ENCODE results near the gene NANS. TPM values are rescaled to one million over a fixed set of nuclear protein-coding genes. Genes with fewer than 3 reads are reported as not detected.
A peak's percentile ranks its signal among the peaks of the same experiment; 100 is the strongest.

Gene NANS
- total RNA-seq, 1 experiment from 2014 or later = 40.4 TPM

DNA sequence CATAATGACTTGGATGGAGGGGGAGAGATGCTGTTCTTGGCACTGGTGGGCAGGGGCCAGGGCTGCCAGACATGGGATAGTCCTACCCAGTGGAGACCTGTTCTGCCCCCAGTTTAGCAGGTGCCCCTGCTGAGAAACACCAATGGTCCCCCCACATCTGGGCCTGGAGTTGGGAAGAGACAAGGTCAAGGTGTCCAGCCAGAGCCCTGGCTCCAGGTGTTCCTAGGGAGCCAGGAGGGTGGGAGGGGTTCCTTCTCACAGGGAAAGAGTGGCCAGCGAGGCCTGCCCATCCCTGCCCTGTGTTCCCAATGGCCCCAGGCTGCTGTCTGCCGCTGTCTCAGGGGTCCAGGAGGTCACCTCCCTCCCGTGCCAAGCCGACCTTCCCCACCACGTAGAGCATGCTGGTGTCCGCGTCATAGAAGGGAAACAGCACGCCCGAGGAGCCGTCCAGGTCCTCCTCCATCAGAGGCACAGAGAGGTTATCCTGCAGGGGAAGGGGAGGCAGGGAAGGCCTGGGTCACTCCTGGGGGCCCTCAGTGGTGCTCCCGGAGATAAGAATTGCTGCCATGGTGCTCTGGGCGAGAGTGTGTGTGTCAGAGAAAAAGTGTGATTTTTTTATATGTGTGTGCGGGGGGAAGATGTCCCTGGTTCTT is 74.2 kb downstream of the NANS start:
- Histone ChIP-seq H3T11ph (ENCODE audit: low read length) (no peak overlapping the region), H3K23me2 (ENCODE audit: insufficient read length, low read depth, low read length, poor library complexity, severe bottlenecking) (no peaks in the 10 kb centered on the region)

More for the DNA sequence above, 74.2 kb downstream of the NANS start:
- Histone ChIP-seq H3K4me1 (ENCODE audit: insufficient read depth, low read length) (no peaks in the 10 kb centered on the region), H4K91ac (ENCODE audit: insufficient read length, low read depth, low read length) (no peak overlapping the region), H2BK120ac (ENCODE audit: low read depth, low read length, poor library complexity, severe bottlenecking) (no peak overlapping the region), H3K27ac (ENCODE audit: insufficient read length, low read depth, low read length) (no peak overlapping the region), H3K56ac (ENCODE audit: insufficient read length, low read depth, low read length) (no peak overlapping the region), H3K4ac (ENCODE audit: low read depth, low read length) (no peak overlapping the region), H3K79me2 (ENCODE audit: insufficient read depth, low read length) (no peaks in the 10 kb centered on the region), H4K5ac (ENCODE audit: insufficient read length, low read depth, low read length) (no peak overlapping the region), H3K14ac (ENCODE audit: insufficient read depth, low read length) (no peak overlapping the region), H4K20me1 (ENCODE audit: control insufficient read depth, insufficient read depth, insufficient read length) (no peaks in the 10 kb centered on the region), H3K4me2 (ENCODE audit: insufficient read depth, insufficient read length, low read length) (no peak overlapping the region), H3K23ac (ENCODE audit: insufficient read length, low read depth, low read length) (no peak overlapping the region), H3K79me1 (ENCODE audit: insufficient read depth, low read depth, low read length, poor library complexity, severe bottlenecking) (no peaks in the 10 kb centered on the region), H3K9ac (ENCODE audit: extremely low read depth, insufficient read length, low read length) (no peak overlapping the region), H4K8ac (replicated peaks; ENCODE audit: insufficient read length, low read depth, low read length) (no peak overlapping the region), H2BK15ac (ENCODE audit: low read depth, low read length) (no peak overlapping the region), H3K27me3 (ENCODE audit: insufficient read depth, low read length) (no peaks in the 10 kb centered on the region), H2BK20ac (ENCODE audit: low read depth, low read length, poor library complexity, severe bottlenecking) (no peak overlapping the region), H2AFZ (ENCODE audit: low read length) (no peak overlapping the region), H2BK12ac (ENCODE audit: insufficient read length, low read depth, low read length) (no peak overlapping the region), H2BK5ac (ENCODE audit: insufficient read length, low read length) (no peak overlapping the region), H3K18ac (ENCODE audit: insufficient read length, low read depth, low read length) (no peak overlapping the region), H3K9me3 (ENCODE audit: control insufficient read depth, low read depth, low read length) (no peaks in the 10 kb centered on the region), H2AK5ac (ENCODE audit: insufficient read length, low read length) (no peak overlapping the region)
- Mint-ChIP-seq H3K4me1 (peaks cover 12 to 19% of the 10 kb centered on the region in 2 experiments), H3K4me3 (no peak overlapping the region), H3K9me3 (no peaks in the 10 kb centered on the region), H3K27me3 (ENCODE audit: low read depth) (no peaks in the 10 kb centered on the region; the same call in 1 of the 2 replicates), H3K36me3 (ENCODE audit: insufficient read depth in 1 of 3, low read depth in 3 of 3) (peaks cover 16 to 21% (median 21%) of the 10 kb centered on the region in 3 experiments; a peak in 5 of 7 replicates), H3K27ac (peak overlapping the region in 1 of 3 experiments; percentile 11; a peak in 1 of 7 replicates)
- no CpG with 5 or more reads among the region's 13 CpGs for WGBS (ENCODE audit: extremely low coverage, insufficient read length, low lambda C conversion rate)
- TF ChIP-seq, protein P1, sequence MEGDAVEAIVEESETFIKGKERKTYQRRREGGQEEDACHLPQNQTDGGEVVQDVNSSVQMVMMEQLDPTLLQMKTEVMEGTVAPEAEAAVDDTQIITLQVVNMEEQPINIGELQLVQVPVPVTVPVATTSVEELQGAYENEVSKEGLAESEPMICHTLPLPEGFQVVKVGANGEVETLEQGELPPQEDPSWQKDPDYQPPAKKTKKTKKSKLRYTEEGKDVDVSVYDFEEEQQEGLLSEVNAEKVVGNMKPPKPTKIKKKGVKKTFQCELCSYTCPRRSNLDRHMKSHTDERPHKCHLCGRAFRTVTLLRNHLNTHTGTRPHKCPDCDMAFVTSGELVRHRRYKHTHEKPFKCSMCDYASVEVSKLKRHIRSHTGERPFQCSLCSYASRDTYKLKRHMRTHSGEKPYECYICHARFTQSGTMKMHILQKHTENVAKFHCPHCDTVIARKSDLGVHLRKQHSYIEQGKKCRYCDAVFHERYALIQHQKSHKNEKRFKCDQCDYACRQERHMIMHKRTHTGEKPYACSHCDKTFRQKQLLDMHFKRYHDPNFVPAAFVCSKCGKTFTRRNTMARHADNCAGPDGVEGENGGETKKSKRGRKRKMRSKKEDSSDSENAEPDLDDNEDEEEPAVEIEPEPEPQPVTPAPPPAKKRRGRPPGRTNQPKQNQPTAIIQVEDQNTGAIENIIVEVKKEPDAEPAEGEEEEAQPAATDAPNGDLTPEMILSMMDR (conservative IDR thresholded peaks at IDR 0.05) = no peak
- DNase-seq = no peak
